ENCODE results near the gene NCOA6.

The NCOA6 gene

GRCh38 chr20:34864216-34864615, 38.8 kb upstream of the NCOA6 start:
- TF ChIP-seq, protein P1, sequence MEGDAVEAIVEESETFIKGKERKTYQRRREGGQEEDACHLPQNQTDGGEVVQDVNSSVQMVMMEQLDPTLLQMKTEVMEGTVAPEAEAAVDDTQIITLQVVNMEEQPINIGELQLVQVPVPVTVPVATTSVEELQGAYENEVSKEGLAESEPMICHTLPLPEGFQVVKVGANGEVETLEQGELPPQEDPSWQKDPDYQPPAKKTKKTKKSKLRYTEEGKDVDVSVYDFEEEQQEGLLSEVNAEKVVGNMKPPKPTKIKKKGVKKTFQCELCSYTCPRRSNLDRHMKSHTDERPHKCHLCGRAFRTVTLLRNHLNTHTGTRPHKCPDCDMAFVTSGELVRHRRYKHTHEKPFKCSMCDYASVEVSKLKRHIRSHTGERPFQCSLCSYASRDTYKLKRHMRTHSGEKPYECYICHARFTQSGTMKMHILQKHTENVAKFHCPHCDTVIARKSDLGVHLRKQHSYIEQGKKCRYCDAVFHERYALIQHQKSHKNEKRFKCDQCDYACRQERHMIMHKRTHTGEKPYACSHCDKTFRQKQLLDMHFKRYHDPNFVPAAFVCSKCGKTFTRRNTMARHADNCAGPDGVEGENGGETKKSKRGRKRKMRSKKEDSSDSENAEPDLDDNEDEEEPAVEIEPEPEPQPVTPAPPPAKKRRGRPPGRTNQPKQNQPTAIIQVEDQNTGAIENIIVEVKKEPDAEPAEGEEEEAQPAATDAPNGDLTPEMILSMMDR (IDR thresholded peaks at IDR 0.05; ENCODE audit: borderline replicate concordance, insufficient read depth, low read depth, low read length), result no peak
- no peak overlapping the region for H3K4me3 ChIP-seq (ENCODE audit: low read depth, low read length)

DNA sequence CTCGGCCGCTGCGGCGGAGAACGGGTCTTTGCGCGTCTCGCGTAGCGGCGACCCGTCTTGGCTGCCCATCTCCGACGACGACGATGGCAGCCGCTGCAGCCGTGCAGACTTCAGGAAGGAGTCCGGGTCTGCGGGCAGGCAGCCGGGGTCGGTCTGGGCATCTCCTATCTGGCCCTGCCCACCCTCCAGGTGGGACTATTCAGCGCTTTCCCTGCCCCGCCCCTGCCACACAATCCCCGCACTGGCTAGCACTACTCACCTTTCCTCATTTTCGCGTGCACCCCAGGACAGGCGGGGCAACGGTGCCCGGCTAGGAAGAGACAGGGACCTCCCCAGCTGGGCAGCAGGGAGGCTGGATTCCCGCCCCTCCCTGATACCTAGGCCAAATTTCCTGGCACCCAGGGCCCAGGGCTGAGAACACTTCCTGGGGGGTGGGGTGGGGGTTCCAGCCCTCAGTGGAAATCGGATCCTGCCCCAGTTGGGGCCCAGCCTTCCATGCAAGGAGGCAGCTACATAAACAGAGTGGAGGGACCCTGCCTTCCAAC, 38.0 kb upstream of the NCOA6 start:
- no peak overlapping the region for H3K4me3 ChIP-seq (ENCODE audit: low read depth, low read length)
- TF ChIP-seq, protein P1 (IDR thresholded peaks at IDR 0.05; ENCODE audit: borderline replicate concordance, insufficient read depth, low read depth, low read length), result no peak

- TF ChIP-seq, protein P1 (IDR thresholded peaks at IDR 0.05; ENCODE audit: borderline replicate concordance, insufficient read depth, low read depth, low read length), result no peak
Observed at GRCh38 chr20:34862724-34863123, 37.3 kb upstream of the NCOA6 start.

DNA sequence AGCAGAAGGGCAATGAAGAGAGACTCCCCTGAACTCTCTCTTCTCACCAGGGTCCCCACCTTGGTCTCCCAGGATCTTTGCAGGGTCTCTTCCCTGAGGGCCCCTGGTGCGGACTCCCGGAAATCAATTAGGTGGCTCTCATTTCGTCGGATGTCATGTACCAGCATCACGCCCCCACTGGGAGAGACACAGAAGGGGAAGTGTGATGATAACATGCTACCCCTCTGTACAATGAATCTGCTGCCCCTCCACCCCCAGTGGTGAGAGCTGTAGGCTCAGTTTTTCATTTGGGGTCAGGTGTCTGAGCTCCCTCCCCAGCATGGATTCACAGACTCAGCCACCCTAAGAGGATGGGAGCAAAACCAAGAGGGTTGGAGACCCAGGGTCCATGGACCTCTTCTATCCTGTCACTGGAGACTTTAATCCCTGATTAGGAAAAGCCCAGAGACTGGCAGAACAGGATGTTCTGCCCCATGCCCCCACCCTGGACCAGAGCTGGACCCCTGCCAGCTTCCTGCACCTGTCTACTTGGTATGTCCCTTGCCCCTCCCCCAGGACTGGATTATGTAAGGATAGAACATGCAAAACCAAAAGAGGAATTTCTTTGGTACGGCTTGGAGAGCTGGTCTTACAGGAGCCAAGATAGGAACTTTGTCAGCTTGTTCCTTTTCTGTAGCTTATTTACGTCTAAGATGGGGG, 36.1 kb upstream of the NCOA6 start:
- TF ChIP-seq, protein P1 (IDR thresholded peaks at IDR 0.05; ENCODE audit: borderline replicate concordance, insufficient read depth, low read depth, low read length), result no peak
- H3K4me3 ChIP-seq (ENCODE audit: low read depth, low read length), result no peak overlapping the region

More at GRCh38 chr20:34862724-34863123, 37.3 kb upstream of the NCOA6 start:
- no peak overlapping the region for H3K4me3 ChIP-seq (ENCODE audit: low read depth, low read length)

- TF ChIP-seq, protein P1 (IDR thresholded peaks at IDR 0.05; ENCODE audit: borderline replicate concordance, insufficient read depth, low read depth, low read length), result no peak
- H3K4me3 ChIP-seq (ENCODE audit: low read depth, low read length), result no peak overlapping the region
Observed at GRCh38 chr20:34859826-34860545, 34.5 kb upstream of the NCOA6 start.

- TF ChIP-seq, protein P1 (IDR thresholded peaks at IDR 0.05; ENCODE audit: borderline replicate concordance, insufficient read depth, low read depth, low read length), result no peak
- no peak overlapping the region for H3K4me3 ChIP-seq (ENCODE audit: low read depth, low read length)
Observed at GRCh38 chr20:34859367-34859766, 33.9 kb upstream of the NCOA6 start.

All from GM12875 (cell line).